HL-60 (cell line): ENCODE data around the gene ISG20L2.

ENCODE experiments used
- GABPA ChIP-seq: IDR thresholded peaks from 2 replicates; pipeline ENCODE4 v1.6.1; 2012; ENCODE audit warnings: low read depth
- POLR2AphosphoS5 ChIP-seq: IDR thresholded peaks from 2 replicates; pipeline ENCODE4 v1.6.1; 2012; ENCODE audit warnings: low read depth
- TF ChIP-seq, protein P1 (sequence below): IDR thresholded peaks from one replicate; pipeline ENCODE4 v1.5.1; 2011; ENCODE audit warnings: low read length, control low read depth, inconsistent platforms; ENCODE audit not compliant: insufficient read depth
- TF ChIP-seq, protein P2 (sequence below): IDR thresholded peaks from 2 replicates; pipeline ENCODE4 v1.6.1; 2012; ENCODE audit warnings: low read depth; ENCODE audit not compliant: insufficient replicate concordance

DNA sequence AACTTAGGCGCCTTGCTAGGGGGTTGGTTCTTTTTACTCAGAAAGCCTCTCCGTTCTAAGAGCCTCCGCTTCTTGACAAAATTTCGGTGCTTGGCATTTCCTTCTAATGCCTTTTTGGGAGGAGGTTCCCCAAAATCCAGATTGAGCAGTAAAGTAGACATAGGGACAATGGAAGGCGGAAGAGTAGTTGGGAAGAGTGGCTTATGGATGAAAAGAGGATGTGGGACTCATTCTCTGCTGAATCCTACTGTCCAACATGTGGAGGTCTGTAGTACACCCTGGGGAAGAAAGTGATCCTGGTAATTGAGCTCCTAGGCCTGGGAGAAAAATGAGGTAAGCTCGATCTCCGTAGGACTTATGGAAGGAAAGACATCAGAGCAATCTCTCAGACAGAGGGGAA lies 1.1 kb downstream of the ISG20L2 start:
- TF ChIP-seq, protein P1, sequence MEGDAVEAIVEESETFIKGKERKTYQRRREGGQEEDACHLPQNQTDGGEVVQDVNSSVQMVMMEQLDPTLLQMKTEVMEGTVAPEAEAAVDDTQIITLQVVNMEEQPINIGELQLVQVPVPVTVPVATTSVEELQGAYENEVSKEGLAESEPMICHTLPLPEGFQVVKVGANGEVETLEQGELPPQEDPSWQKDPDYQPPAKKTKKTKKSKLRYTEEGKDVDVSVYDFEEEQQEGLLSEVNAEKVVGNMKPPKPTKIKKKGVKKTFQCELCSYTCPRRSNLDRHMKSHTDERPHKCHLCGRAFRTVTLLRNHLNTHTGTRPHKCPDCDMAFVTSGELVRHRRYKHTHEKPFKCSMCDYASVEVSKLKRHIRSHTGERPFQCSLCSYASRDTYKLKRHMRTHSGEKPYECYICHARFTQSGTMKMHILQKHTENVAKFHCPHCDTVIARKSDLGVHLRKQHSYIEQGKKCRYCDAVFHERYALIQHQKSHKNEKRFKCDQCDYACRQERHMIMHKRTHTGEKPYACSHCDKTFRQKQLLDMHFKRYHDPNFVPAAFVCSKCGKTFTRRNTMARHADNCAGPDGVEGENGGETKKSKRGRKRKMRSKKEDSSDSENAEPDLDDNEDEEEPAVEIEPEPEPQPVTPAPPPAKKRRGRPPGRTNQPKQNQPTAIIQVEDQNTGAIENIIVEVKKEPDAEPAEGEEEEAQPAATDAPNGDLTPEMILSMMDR = no peak
- TF ChIP-seq GABPA (no peak), POLR2AphosphoS5 (no peak)
- TF ChIP-seq, protein P2, sequence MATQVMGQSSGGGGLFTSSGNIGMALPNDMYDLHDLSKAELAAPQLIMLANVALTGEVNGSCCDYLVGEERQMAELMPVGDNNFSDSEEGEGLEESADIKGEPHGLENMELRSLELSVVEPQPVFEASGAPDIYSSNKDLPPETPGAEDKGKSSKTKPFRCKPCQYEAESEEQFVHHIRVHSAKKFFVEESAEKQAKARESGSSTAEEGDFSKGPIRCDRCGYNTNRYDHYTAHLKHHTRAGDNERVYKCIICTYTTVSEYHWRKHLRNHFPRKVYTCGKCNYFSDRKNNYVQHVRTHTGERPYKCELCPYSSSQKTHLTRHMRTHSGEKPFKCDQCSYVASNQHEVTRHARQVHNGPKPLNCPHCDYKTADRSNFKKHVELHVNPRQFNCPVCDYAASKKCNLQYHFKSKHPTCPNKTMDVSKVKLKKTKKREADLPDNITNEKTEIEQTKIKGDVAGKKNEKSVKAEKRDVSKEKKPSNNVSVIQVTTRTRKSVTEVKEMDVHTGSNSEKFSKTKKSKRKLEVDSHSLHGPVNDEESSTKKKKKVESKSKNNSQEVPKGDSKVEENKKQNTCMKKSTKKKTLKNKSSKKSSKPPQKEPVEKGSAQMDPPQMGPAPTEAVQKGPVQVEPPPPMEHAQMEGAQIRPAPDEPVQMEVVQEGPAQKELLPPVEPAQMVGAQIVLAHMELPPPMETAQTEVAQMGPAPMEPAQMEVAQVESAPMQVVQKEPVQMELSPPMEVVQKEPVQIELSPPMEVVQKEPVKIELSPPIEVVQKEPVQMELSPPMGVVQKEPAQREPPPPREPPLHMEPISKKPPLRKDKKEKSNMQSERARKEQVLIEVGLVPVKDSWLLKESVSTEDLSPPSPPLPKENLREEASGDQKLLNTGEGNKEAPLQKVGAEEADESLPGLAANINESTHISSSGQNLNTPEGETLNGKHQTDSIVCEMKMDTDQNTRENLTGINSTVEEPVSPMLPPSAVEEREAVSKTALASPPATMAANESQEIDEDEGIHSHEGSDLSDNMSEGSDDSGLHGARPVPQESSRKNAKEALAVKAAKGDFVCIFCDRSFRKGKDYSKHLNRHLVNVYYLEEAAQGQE = no peak
